PFSK-1 (cell line): ENCODE measurements around the gene PRKAG2.

ENCODE experiments used
- FOXP2 ChIP-seq: optimal IDR thresholded peaks from 2 replicates; pipeline ENCODE3; 2011; ENCODE audit warnings: borderline replicate concordance, control low read depth, inconsistent platforms; ENCODE audit not compliant: insufficient read depth; ENCODE audit errors: extremely low read length, extremely low read depth
- POLR2AphosphoS5 ChIP-seq: IDR thresholded peaks from 2 replicates; pipeline ENCODE4 v1.6.1; 2012; ENCODE audit warnings: low read depth, mild to moderate bottlenecking, control low read depth, low read length, moderate library complexity
- TAF1 ChIP-seq: IDR thresholded peaks from 2 replicates; pipeline ENCODE4 v1.6.1; 2012; ENCODE audit warnings: low read length, control low read depth, borderline replicate concordance; ENCODE audit not compliant: insufficient read depth
- TF ChIP-seq, protein P1 (sequence below), 2 experiments: IDR thresholded peaks; 2 replicates each; pipeline versions ENCODE4 v1.6.1 to v1.8.0; 2011 to 2012; ENCODE audit warnings: low read depth in 2 of 2, low read length in 2 of 2, control low read depth in 1 of 2, inconsistent platforms in 1 of 2, mild to moderate bottlenecking in 1 of 2, moderate library complexity in 1 of 2; ENCODE audit not compliant: insufficient read depth in 1 of 2

DNA sequence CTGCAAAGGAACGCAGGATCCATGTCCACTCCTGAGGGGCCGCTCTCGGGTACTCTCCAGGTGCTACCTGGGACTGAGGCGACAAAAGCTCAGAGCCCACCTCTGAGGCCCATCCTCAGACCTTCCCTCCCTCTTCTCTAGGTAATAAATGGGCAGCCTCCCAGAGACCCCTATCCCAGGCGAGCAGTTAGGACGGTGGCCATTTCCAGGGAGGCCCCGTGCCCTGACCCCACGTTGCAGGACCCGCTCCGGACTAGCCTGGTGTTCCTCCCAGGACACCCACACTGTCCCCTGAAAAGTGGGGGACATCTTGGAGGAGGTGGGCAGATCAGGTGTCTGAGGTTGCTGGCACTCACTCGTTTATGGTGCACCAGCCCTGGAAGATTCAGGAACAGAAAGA, 44.3 kb downstream of the PRKAG2 start:
- TF ChIP-seq POLR2AphosphoS5, result no peak
- TF ChIP-seq TAF1, result no peak
- no peak for TF ChIP-seq FOXP2
- TF ChIP-seq, protein P1, sequence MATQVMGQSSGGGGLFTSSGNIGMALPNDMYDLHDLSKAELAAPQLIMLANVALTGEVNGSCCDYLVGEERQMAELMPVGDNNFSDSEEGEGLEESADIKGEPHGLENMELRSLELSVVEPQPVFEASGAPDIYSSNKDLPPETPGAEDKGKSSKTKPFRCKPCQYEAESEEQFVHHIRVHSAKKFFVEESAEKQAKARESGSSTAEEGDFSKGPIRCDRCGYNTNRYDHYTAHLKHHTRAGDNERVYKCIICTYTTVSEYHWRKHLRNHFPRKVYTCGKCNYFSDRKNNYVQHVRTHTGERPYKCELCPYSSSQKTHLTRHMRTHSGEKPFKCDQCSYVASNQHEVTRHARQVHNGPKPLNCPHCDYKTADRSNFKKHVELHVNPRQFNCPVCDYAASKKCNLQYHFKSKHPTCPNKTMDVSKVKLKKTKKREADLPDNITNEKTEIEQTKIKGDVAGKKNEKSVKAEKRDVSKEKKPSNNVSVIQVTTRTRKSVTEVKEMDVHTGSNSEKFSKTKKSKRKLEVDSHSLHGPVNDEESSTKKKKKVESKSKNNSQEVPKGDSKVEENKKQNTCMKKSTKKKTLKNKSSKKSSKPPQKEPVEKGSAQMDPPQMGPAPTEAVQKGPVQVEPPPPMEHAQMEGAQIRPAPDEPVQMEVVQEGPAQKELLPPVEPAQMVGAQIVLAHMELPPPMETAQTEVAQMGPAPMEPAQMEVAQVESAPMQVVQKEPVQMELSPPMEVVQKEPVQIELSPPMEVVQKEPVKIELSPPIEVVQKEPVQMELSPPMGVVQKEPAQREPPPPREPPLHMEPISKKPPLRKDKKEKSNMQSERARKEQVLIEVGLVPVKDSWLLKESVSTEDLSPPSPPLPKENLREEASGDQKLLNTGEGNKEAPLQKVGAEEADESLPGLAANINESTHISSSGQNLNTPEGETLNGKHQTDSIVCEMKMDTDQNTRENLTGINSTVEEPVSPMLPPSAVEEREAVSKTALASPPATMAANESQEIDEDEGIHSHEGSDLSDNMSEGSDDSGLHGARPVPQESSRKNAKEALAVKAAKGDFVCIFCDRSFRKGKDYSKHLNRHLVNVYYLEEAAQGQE (IDR thresholded peaks at IDR 0.05; ENCODE audit: insufficient read depth in 1 of 2, low read depth in 2 of 2, low read length in 2 of 2), result no peak
